GM12873 (cell line): ENCODE measurements around the gene CYSLTR2.

ENCODE experiments used
- TF ChIP-seq, protein P1 (sequence below): IDR thresholded peaks from 2 replicates; pipeline ENCODE4 v1.5.1; 2012; ENCODE audit warnings: low read depth, mild to moderate bottlenecking, moderate library complexity, low read length, control low read depth; ENCODE audit not compliant: insufficient read depth; ENCODE audit errors: missing control alignments

CYSLTR2 gene

DNA sequence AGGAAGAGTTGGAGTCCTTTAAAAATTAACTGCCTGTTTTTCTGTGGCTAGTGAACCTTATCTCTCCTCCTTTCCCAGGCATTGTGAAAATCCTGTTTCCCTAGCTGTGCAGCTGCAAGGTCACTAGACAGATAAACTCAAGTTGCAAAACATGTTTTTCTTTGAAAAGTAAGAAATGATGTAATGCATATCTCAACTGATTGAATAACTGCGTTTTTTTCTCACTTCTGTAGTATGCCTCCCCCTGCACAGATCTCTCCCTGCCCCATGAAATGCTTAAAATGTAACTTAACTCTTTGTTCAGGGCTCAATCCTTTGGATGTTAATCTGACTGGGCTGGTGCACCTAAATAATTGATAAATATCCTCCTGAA is 27.7 kb upstream of the CYSLTR2 start:
- TF ChIP-seq, protein P1, sequence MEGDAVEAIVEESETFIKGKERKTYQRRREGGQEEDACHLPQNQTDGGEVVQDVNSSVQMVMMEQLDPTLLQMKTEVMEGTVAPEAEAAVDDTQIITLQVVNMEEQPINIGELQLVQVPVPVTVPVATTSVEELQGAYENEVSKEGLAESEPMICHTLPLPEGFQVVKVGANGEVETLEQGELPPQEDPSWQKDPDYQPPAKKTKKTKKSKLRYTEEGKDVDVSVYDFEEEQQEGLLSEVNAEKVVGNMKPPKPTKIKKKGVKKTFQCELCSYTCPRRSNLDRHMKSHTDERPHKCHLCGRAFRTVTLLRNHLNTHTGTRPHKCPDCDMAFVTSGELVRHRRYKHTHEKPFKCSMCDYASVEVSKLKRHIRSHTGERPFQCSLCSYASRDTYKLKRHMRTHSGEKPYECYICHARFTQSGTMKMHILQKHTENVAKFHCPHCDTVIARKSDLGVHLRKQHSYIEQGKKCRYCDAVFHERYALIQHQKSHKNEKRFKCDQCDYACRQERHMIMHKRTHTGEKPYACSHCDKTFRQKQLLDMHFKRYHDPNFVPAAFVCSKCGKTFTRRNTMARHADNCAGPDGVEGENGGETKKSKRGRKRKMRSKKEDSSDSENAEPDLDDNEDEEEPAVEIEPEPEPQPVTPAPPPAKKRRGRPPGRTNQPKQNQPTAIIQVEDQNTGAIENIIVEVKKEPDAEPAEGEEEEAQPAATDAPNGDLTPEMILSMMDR: no peak

GRCh38 chr13:48626726-48627451 is 26.8 kb upstream of the CYSLTR2 start:
- TF ChIP-seq, protein P1: no peak

DNA sequence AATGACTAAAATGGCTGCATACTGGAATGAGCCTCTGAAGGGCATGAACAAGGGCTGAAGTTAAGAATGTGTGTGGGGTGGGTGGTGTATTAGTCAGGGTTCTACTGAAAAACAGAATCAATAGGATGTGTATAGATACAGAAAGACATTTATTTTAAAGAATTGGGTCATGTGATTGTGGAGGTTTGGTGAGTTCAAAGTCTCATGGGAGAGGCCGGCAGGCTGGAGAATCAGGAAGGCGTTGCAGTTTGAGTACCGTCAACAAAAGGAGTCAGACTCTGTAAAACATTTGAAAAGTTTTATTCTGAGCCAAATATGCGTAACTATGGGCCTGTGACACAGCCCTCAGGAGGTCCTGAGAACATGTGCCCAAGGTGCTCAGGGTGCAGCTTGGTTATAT is 24.5 kb upstream of the CYSLTR2 start:
- TF ChIP-seq, protein P1: no peak

GRCh38 chr13:48630291-48630690 is 23.4 kb upstream of the CYSLTR2 start:
- TF ChIP-seq, protein P1: no peak

- TF ChIP-seq, protein P1: no peak
Observed at GRCh38 chr13:48630773-48631172, 23.0 kb upstream of the CYSLTR2 start.

GRCh38 chr13:48631441-48631840 is 22.3 kb upstream of the CYSLTR2 start:
- TF ChIP-seq, protein P1: no peak

DNA sequence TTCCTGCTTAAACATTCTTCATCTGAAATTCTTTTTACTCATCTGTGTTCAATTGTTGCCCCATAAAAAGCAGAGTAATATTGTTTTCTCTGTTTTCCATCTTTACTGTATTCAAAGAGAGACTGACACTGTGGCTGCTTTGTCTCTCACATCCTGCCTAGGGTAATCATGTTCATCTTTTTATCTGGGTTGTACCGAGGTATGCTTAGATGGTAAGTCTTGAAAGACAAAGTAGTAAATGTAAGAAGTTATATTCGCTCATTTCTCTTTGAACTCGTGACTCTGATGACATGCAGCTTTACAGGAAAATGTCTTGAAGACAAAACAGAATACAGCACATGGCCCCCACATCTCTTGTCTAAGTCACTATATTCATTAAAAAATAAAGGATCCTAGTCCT is 20.0 kb upstream of the CYSLTR2 start:
- TF ChIP-seq, protein P1: no peak
